ENCODE data around the gene PRKN. TPM values are rescaled to one million over a fixed set of nuclear protein-coding genes. Genes with fewer than 3 reads are reported as not detected.

PRKN gene
- total RNA-seq, 4 donors from 2014 or later: 5.2 to 121 (median 6.9) TPM

DNA sequence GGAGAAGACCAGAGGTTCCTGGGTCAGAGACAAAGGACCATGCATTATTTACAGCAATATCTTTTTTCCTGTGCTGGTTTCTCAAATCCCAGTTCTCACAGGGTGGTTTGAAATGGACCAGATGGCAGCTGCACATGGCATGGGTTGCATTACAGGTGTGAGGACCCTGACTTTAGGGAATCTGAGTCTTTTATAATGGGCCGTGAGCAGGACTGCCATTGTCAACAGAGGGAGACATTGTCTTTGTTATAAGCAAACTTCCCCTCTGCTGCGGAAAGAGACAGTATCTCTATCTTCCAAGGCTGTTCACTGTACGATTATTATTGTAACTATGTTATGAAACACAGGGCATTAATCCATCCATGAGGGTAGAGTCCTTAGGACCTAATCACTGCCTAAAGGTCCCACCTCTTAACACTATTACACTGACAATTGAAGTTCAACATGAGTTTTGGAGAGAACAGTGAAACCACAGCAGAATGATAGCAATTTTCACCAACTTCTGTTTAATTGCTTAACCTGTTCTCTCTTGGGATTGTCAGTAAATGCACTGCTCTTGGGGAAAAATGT lies 1297.6 kb downstream of the PRKN start:
- intact Hi-C loops (cut with DNase I): no loop called here
- TF ChIP-seq, protein P1, sequence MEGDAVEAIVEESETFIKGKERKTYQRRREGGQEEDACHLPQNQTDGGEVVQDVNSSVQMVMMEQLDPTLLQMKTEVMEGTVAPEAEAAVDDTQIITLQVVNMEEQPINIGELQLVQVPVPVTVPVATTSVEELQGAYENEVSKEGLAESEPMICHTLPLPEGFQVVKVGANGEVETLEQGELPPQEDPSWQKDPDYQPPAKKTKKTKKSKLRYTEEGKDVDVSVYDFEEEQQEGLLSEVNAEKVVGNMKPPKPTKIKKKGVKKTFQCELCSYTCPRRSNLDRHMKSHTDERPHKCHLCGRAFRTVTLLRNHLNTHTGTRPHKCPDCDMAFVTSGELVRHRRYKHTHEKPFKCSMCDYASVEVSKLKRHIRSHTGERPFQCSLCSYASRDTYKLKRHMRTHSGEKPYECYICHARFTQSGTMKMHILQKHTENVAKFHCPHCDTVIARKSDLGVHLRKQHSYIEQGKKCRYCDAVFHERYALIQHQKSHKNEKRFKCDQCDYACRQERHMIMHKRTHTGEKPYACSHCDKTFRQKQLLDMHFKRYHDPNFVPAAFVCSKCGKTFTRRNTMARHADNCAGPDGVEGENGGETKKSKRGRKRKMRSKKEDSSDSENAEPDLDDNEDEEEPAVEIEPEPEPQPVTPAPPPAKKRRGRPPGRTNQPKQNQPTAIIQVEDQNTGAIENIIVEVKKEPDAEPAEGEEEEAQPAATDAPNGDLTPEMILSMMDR (IDR thresholded peaks at IDR 0.05): no peak
- TF ChIP-seq POLR2A (IDR thresholded peaks at IDR 0.05): no peak
- DNase-seq: no peak

DNA sequence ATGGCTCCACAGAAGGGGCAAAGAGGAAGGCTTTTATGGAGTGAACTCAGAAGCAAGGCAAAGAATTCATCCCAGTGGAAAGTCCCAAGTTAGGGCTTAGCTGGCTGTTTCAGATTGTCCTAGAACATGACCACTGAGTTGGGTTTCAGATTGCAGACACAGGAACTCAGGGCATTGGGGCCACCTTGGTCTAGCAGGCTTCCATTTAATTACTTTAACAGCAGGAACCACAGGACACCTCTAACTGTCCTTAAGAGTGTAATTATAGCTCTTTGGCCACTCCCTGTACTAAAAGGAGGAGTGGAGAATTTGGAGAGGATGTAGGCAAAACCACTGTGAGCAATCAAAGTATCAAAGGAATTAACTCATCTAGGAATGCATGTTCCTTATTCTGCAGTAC lies 1303.1 kb downstream of the PRKN start:
- no peak for TF ChIP-seq POLR2A (IDR thresholded peaks at IDR 0.05)
- TF ChIP-seq, protein P1 (IDR thresholded peaks at IDR 0.05): no peak
- no peak for DNase-seq
- intact Hi-C loops (cut with DNase I): no loop called here
- no peak overlapping the region for H3K4me3 ChIP-seq (replicated peaks in 1 of 3)
- no peaks in the 10 kb centered on the region for H3K9me3 ChIP-seq
- no peaks in the 10 kb centered on the region for H3K36me3 ChIP-seq
- H3K27me3 ChIP-seq: no peaks in the 10 kb centered on the region
- H3K27ac ChIP-seq: no peak overlapping the region
- H3K4me1 ChIP-seq: no peaks in the 10 kb centered on the region

More for the DNA sequence above, 1297.6 kb downstream of the PRKN start:
- Histone ChIP-seq H3K4me3 (replicated peaks in 1 of 3) (no peak overlapping the region), H3K9me3 (no peaks in the 10 kb centered on the region), H3K4me1 (peaks cover 1 to 5% of the 10 kb centered on the region in 2 donors), H3K36me3 (no peaks in the 10 kb centered on the region), H3K27ac (no peak overlapping the region), H3K27me3 (no peaks in the 10 kb centered on the region)
- 92 to 98% methylated on average over 3 of the region's 3 CpGs for WGBS, 2 donors

DNA sequence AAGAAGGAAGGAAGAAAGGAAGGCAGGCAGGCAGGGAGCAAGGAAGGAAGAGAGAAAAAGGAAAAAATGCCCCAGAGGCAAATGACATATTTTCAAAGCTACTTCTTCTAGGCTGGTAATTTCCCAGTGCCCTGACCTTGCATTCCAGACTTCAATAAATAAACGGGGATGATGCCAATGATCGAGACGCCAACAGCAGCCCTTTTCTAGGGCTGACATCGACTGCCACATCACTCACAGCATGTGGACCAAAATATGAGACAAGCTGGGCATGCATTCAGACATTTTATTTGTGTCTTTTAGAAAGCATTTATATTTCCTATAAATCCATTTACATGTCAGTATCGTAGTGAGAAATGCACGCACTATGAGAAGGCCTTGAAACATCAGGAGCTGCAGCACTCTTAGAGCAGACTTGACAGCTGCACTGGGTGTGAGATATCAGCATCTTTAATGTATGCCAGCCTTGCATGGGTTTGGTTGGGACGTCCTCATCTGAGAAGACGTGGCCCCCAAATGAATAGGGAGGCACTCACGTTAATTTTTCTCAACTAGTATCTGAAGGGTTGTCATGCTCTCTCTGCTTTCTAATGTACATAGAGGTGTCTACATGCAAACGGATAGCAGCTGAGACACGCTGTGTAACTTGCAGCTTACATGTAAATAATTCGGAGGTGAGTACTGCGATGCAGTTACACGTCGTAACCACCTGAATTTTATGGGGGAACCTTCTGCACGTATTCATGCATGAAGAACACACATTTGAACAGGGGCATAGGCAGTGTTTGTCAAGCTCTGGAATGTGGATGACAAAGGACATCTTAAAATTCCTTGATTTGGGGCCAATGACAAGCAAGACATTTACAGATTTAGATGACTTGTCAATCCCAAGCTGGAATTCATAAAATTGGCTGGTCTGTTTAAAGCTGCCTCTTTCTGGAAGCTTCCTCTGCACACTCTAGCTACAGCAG lies 1304.6 kb downstream of the PRKN start:
- H3K4me3 ChIP-seq (replicated peaks in 1 of 3): no peak overlapping the region
- H3K4me1 ChIP-seq: no peaks in the 10 kb centered on the region
- 87 to 89% methylated on average over 16 of the region's 16 CpGs for WGBS, 2 donors
- no peaks in the 10 kb centered on the region for H3K9me3 ChIP-seq
- H3K36me3 ChIP-seq: no peaks in the 10 kb centered on the region
- TF ChIP-seq, protein P1 (IDR thresholded peaks at IDR 0.05): no peak
- TF ChIP-seq POLR2A (IDR thresholded peaks at IDR 0.05): no peak
- H3K27ac ChIP-seq: no peak overlapping the region
- H3K27me3 ChIP-seq: no peaks in the 10 kb centered on the region
- no peak for DNase-seq
- intact Hi-C loops (cut with DNase I): no loop called here

DNA sequence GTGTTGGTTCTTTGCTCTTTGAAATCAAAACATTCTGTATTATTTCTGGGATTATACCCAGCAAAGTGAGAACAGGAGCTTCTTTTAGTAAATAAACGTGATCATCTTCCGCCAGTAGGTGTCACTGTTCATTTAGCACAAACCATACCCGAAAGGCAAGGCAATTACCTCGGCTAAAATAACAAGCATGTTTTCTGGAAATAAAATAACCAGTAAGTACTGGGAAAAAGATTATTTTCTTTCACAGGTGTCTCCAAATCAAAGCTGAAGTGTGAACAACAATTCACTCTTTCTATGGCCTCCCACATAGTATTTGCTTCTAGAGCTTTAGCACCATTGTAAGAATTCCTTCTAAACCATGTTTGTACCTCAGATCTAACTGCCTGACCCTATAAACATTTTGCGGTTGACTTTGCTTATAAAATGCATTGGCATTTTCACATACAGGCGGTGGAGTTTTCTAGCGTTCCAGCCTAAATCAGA lies 1309.1 kb downstream of the PRKN start:
- no peaks in the 10 kb centered on the region for H3K9me3 ChIP-seq
- 17 to 19% methylated on average over 7 of the region's 7 CpGs for WGBS, 2 donors
- H3K27ac ChIP-seq: no peak overlapping the region
- TF ChIP-seq POLR2A (IDR thresholded peaks at IDR 0.05): no peak
- TF ChIP-seq, protein P1 (IDR thresholded peaks at IDR 0.05): peak; percentile 34 to 86 (median 63)
- H3K27me3 ChIP-seq: no peaks in the 10 kb centered on the region
- intact Hi-C loops (cut with DNase I): loop anchor here (10.0 kb wide), 1 partner anchor 276 kb away; no protein-coding TSS in a partner anchor
- H3K4me1 ChIP-seq: no peaks in the 10 kb centered on the region
- no peak overlapping the region for H3K4me3 ChIP-seq (replicated peaks in 1 of 3)
- no peaks in the 10 kb centered on the region for H3K36me3 ChIP-seq
- DNase-seq: peak in 1 of 2 donors; percentile 41

All from thyroid gland (tissue), 4 donors.